Upper lobe of right lung (tissue), 1 donor: ENCODE results near the gene CDC45. TPM values are rescaled to one million over a fixed set of nuclear protein-coding genes. Genes with fewer than 3 reads are reported as not detected.

Experiments used
- ATAC-seq: fragments of 200-7000 bp; cut with Tn5 transposase; one replicate; pipeline ENCODE4 v1.9.1; 2020; ENCODE audit warnings: mild to moderate bottlenecking, moderate library complexity
- DNase-seq: peaks from one replicate; pipeline ENCODE4 v3.0.0-alpha.2; 2020
- H3K27ac ChIP-seq: fragments of 200-600 bp; one replicate; pipeline ENCODE4 v1.8.0; 2022
- H3K27me3 ChIP-seq: fragments of 200-600 bp; one replicate; pipeline ENCODE4 v1.8.0; 2022; ENCODE audit warnings: mild to moderate bottlenecking
- H3K36me3 ChIP-seq: fragments of 200-600 bp; one replicate; pipeline ENCODE4 v1.8.0; 2022
- H3K4me1 ChIP-seq: fragments of 200-600 bp; one replicate; pipeline ENCODE4 v1.8.0; 2022
- H3K4me3 ChIP-seq: fragments of 200-600 bp; one replicate; pipeline ENCODE4 v1.8.0; 2022; ENCODE audit warnings: mild to moderate bottlenecking
- H3K9me3 ChIP-seq: fragments of 200-600 bp; one replicate; pipeline ENCODE4 v1.8.0; 2022
- intact Hi-C: fragments of 100-400 bp; cut with DNase I; formaldehyde crosslinking; loops from one replicate; pipeline ENCODE4 v1.11.0; 2022
- long read RNA-seq: library from polyadenylated mRNA; unstranded; transcript quantifications from one replicate; pipeline ENCODE4 v2.0.0, GENCODE V29; 2021
- total RNA-seq: library from RNA; stranded (reverse); fragmentation: NEBNext Ultra II Directional; extraction: Animal tissue kit (Norgen Biotek cat#: 25700); gene quantifications from one replicate; pipeline ENCODE4 v1.2.1, GENCODE V29; 2021
- TF ChIP-seq, protein P1 (sequence below): fragments of 200-600 bp; IDR thresholded peaks from one replicate; pipeline ENCODE4 v1.8.0; 2022; ENCODE audit warnings: antibody characterized with exemption
- donor health status: DM: no; HTN: yes; CAD: no; lungs with severe emphysema.

The CDC45 gene
- 0.58 TPM for total RNA-seq
- long read RNA-seq, partial matches to known transcripts, result 0 of 1 reads
- long read RNA-seq, other reads (novel, unspliced or antisense), result 1 of 1 reads

DNA sequence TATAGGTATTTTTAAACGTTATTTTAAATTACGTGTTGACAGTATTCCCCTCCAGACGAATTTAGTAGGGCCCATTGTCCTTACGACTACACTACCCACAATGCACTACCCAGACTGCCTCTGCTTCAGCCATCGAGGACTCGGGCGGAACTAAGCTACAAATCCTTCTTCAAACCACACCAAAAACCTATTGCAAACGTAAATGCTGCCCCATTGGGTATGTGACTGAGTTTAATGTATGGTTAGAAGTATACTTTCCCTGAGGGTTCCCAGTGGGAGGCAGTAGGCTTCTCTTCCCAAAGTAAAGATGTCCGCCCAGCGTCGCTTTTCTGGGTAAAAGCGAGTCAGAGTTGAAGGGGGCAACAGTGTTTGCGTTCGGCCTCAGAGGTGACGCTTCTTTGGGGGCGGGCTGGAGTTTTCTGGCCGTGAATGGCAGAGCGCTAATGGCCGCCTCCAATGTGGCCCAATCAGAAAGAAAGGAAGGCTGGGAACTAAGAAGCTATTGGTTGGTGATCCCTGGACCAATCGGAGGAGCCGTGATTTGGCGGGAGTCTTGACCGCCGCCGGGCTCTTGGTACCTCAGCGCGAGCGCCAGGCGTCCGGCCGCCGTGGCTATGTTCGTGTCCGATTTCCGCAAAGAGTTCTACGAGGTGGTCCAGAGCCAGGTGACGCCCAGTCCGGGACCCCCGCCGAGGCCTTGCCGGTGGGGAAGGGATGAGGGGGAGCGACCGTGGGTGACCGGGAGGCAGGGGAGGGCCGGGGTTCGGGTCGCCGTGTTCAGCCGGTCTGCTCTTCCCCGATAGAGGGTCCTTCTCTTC is at the start of gene CDC45:
CDC45 (plus strand) TSS at position 566 of the 818 bp plus-strand sequence; CDS start at position 615, 49 bp downstream.
- TF ChIP-seq, protein P1, sequence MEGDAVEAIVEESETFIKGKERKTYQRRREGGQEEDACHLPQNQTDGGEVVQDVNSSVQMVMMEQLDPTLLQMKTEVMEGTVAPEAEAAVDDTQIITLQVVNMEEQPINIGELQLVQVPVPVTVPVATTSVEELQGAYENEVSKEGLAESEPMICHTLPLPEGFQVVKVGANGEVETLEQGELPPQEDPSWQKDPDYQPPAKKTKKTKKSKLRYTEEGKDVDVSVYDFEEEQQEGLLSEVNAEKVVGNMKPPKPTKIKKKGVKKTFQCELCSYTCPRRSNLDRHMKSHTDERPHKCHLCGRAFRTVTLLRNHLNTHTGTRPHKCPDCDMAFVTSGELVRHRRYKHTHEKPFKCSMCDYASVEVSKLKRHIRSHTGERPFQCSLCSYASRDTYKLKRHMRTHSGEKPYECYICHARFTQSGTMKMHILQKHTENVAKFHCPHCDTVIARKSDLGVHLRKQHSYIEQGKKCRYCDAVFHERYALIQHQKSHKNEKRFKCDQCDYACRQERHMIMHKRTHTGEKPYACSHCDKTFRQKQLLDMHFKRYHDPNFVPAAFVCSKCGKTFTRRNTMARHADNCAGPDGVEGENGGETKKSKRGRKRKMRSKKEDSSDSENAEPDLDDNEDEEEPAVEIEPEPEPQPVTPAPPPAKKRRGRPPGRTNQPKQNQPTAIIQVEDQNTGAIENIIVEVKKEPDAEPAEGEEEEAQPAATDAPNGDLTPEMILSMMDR, result no peak
- peak within 1 kb of the TSS; percentile 85 for H3K4me3 ChIP-seq
- no peaks in the 10 kb centered on the region for H3K9me3 ChIP-seq
- peaks cover 19% of the 10 kb centered on the region for H3K4me1 ChIP-seq
- H3K27ac ChIP-seq, result peak within 1 kb of the TSS; percentile 100
- DNase-seq, result peak; percentile 96
- no peaks in the 10 kb centered on the region for H3K27me3 ChIP-seq
- ATAC-seq, result peak; percentile 97
- H3K36me3 ChIP-seq, result peaks cover 4% of the 10 kb centered on the region
- intact Hi-C loops, result no loop called here

- Histone ChIP-seq H3K9me3 (no peaks in the 10 kb centered on the region), H3K27ac (peak overlapping the region; percentile 78), H3K36me3 (peaks cover 8% of the 10 kb centered on the region), H3K4me1 (peaks cover 32% of the 10 kb centered on the region), H3K27me3 (no peaks in the 10 kb centered on the region), H3K4me3 (peak overlapping the region; percentile 97)
- ATAC-seq (no peak), DNase-seq (peak; percentile 68)
- intact Hi-C loops, result no loop called here
- TF ChIP-seq, protein P1, result no peak
These were observed 49.5 kb upstream of the CDC45 start for GRCh38 chr22:19429950-19430889.

GRCh38 chr22:19430890-19431541 is 48.7 kb upstream of the CDC45 start:
- peaks cover 32% of the 10 kb centered on the region for H3K4me1 ChIP-seq
- no peaks in the 10 kb centered on the region for H3K27me3 ChIP-seq
- ATAC-seq, result no peak
- H3K4me3 ChIP-seq, result peak overlapping the region; percentile 97
- H3K36me3 ChIP-seq, result peaks cover 16% of the 10 kb centered on the region
- H3K9me3 ChIP-seq, result no peaks in the 10 kb centered on the region
- DNase-seq, result peak; percentile 70
- intact Hi-C loops, result no loop called here
- H3K27ac ChIP-seq, result peak overlapping the region; percentile 78
- TF ChIP-seq, protein P1, result no peak

GRCh38 chr22:19431649-19432132 is 48.0 kb upstream of the CDC45 start, which contains the start of gene HIRA:
TSS of gene HIRA (minus strand) at chr22:19431733. CDS start at chr22:19431476, 257 bp downstream.
- H3K9me3 ChIP-seq, result no peaks in the 10 kb centered on the region
- peaks cover 32% of the 10 kb centered on the region for H3K4me1 ChIP-seq
- DNase-seq (peak; percentile 93), ATAC-seq (peak; percentile 84)
- H3K36me3 ChIP-seq, result peaks cover 23% of the 10 kb centered on the region
- TF ChIP-seq, protein P1, result no peak
- peak within 1 kb of the TSS; percentile 97 for H3K4me3 ChIP-seq
- H3K27ac ChIP-seq, result peak within 1 kb of the TSS; percentile 99
- H3K27me3 ChIP-seq, result no peaks in the 10 kb centered on the region
- intact Hi-C loops, result no loop called here
